ENCODE data around the gene RILPL2.
"Not testable (repeated sequence)": the region's sequence is repeated elsewhere in the genome, so short reads cannot be mapped to it uniquely, and the experiment has no call there.

RILPL2 gene

GRCh38 chr12:123379391-123379790 is 57.1 kb downstream of the RILPL2 start:
- no peak for FAIRE-seq

DNA sequence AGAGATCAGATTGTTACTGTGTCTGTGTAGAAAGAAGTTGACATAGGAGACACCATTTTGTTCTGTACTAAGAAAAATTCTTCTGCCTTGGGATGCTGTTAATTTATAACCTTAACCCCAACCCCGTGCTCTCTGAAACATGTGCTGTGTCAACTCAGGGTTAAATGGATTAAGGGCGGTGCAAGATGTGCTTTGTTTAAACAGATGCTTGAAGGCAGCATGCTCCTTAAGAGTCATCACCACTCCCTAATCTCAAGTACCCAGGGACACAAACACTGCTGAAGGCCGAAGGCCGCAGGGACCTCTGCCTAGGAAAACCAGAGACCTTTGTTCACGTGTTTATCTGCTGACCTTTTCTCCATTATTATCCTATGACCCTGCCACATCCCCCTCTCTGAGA is 64.1 kb downstream of the RILPL2 start:
- FAIRE-seq: not testable (repeated sequence)

GRCh38 chr12:123371667-123372368 is 64.7 kb downstream of the RILPL2 start:
- not testable (repeated sequence) for FAIRE-seq

DNA sequence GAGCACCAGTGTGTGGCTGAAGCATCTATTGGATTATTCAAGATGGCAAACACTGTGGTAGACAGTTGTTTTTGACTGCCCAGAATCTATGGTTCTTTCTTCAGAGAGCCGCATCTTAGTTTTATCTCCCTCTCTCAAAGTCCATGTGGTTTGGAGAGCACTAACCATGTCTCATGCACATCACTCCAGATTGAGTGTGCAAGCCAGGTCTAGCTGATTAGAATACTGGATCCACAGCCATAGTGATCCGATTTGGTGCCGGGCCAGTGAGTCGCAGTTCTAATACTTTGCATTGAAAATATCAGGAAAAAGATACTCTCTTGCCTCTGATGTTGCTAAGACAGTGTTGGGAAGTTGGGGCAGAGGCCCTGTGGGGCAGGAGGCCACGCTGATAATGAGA is 67.3 kb downstream of the RILPL2 start:
- FAIRE-seq: no peak

DNA sequence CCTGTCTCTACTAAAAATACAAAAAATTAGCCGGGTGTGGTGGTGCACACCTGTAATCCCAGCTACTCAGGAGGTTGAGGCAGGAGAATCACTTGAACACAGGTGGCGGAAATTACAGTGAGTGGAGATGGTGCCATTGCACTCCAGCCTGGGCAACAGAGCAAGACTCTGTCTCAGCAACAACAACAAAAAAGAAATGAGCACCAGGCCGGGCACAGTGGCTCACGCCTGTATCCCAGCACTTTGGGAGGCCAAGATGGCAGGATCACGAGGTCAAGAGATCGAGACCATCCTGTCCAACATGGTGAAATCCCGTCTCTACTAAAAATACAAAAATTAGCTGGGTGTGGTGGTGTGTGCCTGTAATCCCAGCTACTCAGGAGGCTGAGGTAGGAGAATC is 68.1 kb downstream of the RILPL2 start:
- FAIRE-seq: not testable (repeated sequence)

DNA sequence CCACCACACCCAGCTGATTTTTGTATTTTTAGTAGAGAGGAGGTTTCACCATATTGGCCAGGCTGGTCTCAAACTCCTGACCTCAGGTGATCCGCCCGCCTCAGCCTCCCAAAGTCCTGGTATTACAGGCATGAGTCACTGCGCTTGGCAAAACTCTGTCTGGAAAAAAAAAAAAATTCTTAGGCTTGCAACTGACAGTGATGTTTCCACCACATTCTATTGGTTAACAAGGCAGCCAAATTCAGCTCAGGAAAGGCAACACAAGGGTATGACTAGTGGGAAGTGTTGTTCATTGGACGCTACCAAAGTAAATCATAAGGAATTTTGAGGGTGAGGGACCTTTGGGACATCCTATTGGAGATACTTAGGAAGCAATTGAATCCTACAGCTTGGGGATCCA is 69.0 kb downstream of the RILPL2 start:
- no peak for FAIRE-seq

Data from colon (tissue), 2 donors.